Fibroblast of skin of scalp (primary cell): ENCODE data around the gene GUCY1A2.
"Not testable (repeated sequence)": the region's sequence is repeated elsewhere in the genome, so short reads cannot be mapped to it uniquely, and the experiment has no call there.

Experiments
- DNase-seq: peaks from one replicate; pipeline ENCODE4 v3.0.0-alpha.2; 2013

The GUCY1A2 gene

DNA sequence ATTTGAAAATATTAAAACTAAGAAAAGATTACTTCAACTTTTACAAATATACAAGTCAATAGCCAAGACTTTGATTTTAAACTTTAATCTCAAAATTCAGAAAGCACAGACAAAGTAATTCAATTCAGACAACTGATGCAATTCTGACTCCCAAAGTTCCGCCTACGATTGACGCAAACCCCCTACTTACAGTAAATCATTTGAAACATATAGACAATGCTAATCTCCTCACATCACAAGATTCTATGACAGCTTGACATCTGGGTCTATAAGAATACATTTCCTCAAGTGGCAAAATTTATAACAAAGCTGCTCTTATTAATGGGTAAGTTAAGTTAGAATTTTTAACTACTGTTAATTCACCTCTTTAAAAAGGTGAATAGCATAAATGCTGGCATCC lies 75.2 kb downstream of the GUCY1A2 start:
- no peak for DNase-seq

DNA sequence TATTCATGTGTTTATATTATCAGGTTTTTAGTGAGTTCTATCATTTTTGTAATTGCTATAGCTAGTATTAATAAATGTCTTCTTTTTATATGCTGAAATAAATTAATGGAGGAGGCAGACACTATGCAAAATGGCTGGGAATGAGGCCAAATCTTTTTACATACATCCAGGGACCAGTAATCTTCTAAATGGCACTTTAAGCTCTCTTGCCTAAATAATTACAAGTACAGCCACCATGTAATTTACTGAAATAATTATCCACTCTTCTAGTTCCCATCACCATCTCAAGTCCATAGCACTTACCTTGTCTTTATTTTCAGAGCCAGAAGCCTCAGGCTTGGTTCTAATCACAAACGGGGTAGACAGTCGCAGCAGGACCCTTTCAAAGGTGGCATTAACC lies 79.1 kb downstream of the GUCY1A2 start:
- DNase-seq = no peak

DNA sequence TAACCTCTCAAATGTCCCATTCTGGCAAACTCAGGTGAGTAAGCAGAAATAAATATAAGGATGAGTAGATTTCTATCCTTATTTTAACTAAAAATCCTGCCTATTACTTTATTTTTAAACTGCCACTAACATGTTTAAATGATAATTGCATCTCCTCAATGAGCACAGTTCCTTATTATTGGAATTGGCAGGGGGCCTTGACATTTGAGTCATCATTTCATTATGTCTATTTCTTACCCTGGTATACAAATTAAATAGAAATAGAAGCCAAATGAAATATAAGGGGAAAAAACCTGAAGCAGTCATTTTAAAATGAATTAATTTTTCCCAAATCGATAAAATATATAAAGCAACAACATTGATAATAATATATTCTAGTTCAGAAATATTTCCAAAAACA lies 81.2 kb downstream of the GUCY1A2 start:
- peak; percentile 20 for DNase-seq

DNA sequence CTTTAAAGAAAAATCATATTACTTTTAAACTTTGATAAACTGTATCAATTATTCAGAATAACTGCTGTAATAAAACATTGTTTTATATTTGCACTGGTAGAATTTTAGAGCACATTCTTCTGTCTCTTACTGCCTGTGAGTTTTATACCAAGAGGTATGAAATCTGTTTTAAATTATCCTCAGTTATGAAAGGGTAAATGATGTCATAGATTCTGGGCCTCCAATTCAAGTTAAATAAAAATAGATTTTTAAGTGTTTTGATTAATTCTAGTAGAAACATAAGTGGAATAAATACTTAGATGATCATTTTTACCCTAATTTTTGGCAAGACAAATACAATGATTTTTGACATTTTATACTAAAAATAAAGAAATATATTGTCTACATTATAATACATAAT lies 93.0 kb downstream of the GUCY1A2 start:
- peak; percentile 66 for DNase-seq

DNA sequence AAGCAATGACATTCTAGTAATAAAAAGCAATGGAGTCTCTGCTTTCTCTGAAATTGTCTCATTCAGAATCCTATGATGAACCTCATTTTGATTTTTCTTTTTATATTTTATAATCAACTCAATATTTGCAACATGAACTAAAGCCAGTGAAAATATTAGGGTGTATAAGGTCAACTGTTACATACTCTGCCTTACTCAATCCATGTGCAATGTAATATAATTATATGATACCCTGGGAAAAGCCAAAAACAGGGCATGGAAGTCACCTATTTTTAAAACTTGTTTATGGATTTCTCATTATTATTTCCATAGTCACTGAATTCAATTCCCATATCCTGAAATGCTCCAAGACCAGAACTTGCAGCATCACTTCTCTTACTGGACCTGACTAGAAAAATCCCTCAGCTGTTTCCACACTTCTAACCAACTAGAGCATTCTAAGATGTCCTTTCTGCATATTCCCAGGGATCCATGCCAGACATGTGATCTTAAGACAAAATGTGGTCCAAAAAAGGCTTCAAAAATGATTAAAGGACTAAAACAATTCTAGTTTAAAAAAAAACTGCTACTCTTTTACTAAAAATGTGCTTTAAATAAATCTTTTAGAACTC lies 97.3 kb downstream of the GUCY1A2 start:
- DNase-seq = no peak

DNA sequence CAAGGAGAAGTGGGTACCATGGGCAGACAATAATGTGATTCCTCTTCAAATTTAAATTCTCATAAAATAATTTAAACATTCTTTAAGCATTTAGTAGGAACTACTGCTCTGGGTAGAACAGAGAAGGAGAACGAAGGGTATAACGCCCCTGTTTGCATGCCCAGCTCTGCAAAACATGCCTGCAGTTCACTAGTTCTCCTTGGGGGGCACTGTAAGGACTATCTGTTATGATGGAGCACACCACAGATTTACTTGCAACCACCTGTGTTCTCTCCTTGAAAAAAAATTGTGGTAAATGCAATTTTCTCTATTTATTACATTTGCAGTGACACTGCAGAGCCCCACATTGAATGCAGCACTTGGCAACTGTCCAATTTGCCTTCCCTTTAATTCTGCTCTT lies 100.3 kb downstream of the GUCY1A2 start:
- peak; percentile 8 for DNase-seq

DNA sequence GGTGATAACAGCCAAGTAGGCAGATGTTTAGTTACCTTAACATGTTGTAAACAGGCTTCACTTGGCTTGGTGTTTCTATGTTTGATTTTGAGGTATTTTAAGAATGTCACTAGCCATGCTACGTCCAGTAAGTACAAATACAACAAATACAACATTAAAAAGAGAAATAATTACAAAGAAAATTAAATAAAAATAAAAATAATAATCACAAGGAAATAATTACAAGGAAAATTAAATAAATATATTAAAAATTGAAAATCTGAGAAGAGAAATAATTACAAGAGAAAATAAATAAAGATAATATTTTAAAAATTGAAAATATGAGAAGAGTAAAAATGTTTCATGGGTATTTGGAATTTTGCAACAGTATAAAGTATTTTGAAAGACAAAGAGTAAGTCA lies 103.9 kb downstream of the GUCY1A2 start:
- no peak for DNase-seq

DNA sequence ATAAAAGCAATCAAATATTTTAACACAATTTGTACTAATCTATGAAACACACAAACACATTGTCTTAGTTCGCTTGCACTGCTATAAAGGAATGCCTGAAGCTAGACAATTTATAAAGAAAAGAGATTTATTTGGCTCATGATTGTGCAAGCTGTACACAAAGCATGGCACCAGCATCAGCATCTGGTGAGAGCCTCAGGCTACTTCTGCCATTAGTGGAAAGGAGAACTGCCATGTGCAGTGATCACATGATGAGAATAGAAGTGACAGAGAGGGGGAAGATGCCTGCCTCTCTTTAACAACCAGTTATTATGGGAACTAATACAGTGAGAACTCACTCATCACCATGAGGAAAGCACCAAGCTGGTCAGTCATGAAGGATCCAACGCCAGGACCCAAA lies 105.1 kb downstream of the GUCY1A2 start:
- DNase-seq = no peak

DNA sequence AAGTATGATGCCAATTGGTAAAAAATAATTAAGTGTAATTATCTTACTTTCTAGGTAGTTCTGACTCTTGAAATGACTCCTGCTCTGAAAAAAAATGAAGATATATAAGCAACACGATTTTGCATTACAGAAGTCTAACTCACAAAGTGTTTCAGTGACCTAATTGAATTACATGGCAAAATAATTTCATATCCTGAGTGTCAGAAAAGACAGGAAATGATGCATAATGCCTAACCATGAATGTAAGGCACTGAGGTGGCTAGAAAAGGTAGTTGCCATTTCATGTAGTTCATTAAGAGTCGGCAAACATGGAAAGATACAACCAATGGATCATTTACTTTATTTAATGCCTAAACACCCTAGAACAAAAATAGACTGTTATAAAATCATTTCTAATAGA lies 113.5 kb downstream of the GUCY1A2 start:
- DNase-seq = no peak

DNA sequence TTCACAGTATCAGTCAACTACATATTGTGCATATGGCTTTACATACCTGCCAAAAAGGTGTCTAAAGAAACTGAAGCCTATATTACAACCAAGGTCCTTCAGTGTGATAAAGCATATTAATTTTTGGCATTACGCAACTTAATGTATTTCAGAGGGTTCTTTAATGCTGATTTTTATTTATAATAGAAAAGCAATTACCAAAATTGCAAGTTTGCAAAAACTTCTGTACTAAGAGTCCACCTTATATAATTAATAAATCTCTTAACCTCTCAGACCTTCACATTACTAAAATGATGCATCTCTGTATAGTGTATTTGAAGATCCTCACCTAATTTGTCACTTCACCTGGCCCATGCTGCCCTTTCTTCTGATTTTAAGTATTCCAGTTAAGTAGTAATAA lies 128.6 kb downstream of the GUCY1A2 start:
- no peak for DNase-seq

DNA sequence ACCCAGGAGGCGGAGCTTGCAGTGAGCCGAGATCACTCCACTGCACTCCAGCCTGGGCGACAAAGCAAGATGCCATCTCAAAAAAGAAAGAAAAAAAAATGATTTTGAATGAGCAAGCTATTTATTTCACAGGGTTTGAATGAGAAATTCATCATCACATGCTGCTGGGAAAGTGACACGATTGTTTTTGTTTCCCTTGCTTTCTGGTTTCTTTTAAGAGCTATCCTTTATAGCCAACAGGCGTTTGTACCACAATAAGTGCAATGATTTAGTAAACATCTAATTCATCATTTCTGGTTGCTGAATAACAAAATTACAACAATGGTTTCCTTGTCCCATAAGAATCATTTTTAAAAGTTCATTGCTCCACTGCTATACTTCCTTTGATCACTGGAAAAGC lies 129.9 kb downstream of the GUCY1A2 start:
- DNase-seq = no peak

DNA sequence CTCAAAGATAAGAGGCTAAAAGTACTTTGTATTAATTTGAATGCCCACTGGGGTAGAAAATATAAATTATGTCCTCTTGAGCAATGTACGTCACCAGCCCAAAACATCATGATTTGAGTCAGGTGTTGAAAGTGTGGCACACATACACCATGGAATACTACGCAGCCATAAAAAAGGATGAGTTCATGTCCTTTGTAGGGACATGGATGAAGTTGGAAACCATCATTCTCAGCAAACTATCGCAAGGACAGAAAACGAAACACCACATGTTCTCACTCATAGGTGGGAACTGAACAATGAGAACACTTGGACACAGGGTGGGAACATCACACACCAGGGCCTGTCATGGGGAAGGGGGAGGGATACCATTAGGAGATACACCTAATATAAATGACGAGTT lies 134.6 kb downstream of the GUCY1A2 start:
- not testable (repeated sequence) for DNase-seq

DNA sequence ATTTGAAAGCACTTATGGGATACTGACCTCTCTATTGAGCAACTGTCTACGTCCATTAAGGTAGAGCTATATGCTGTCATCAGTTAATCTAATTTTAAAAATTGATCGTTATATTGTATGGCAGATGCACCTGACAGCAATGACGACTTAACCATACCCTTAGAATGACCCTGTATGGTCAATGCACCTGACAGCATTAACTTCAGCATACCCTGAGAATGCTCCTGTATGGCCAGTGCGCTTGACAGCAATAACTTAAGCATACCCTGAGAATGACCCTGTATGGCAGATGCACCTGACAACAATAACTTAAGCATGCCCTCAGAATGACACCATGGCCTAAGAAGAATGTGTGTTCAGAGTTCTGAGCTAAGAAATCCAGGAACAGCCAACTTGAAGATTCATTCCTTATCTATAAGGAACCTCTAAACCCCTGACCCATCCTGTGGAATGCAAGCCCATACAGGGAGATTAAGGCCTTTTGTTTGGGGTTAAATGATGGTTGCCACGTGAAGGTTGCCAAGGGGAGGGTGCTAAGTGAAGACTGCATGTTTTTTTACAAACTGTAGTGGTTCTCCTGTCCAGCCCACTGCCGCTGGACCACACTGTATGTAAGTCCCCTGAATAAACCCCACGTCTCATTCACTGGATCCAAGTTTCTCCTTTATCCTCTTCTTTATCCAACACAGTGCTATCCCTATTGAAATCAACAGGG lies 138.3 kb downstream of the GUCY1A2 start:
- DNase-seq = no peak

DNA sequence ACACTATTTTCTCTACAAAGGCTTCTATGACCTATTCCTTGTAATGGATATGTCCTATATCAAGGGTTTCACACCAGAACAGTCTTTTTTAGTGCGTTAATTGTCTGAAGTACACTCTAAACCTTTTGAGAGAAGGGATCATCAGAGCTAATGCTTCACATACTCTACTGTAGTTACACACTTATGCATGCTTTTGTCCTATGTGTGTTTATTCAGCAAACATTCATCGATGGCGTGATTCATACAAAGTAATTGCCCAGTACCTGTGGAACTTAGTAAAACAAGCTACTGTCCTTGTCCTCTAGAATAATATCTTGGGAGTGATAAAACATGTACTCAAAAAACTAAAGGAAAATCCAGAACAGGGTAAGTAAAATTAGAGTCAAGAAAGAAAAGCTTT lies 139.2 kb downstream of the GUCY1A2 start:
- DNase-seq = no peak

DNA sequence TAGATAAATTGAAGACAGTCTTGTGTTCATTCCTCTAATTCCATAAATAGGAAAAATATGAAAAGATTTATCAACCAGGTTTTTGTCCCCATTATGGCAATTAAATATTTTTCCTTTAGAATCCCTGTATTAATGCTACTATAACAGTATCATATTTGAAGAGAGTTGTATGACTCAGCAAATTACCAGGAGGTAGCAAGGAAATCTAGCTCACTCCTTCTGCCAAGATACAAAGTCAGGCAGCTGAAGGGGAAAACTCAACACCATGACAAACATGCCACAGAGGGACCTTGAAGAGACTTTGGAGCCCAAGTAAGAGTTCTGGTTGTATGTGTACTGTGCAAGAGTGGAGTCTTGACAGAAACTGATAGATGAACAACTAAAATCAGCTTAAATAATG lies 143.3 kb downstream of the GUCY1A2 start:
- DNase-seq = peak; percentile 2

DNA sequence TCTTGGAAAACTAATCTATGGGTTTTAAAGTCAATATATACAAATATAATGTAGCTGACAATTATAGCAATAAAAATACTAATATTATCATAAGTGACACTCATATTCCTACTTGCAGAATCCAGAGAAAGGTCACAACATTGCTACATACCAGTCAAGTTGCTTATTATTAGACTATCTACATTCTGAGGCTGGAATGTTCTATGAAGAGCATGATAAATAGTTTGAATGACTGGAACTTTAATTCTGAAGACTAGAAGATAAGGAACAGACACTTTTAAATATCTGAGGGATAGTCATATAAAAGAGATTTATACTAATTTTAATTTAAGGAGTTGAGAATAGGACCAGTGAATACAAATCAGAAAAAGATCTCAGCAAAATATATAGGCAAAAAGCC lies 146.0 kb downstream of the GUCY1A2 start:
- DNase-seq = no peak

DNA sequence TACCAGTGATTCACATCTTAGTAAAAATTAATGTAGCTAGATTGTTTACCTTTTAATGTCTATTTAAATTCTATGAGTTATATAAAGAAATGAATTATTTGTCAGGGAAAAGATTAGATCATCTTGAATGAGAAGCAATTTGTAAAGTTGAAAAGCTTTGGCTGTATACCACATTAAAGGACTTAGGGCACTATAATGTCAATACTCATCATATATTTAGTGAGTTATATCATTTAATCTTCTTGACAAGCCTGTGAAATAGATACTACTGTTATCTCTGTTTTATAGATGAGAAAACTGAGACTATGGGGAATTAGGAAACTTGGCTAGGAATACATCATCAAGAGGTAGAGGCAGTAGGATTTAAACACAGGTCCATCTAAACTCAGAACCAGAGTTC lies 160.1 kb downstream of the GUCY1A2 start:
- DNase-seq = no peak

DNA sequence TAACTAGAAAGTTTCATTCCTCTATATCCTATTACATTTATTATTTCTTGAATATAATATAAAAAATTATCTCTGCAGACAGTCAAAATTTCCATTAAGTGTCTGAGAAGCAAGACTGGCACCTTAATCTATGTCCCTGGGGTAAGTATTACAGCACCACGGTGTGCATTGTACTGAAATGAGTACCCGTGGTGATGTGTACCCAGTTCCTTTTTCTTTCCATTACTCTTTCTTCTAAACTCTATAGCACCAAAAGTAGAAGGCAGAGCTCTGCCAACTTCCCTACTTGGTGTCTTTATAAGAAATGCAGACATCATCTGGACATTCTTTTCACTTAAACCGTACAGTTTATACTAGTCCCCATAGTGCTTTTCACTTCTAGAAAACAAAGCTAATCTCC lies 161.7 kb downstream of the GUCY1A2 start:
- DNase-seq = no peak

DNA sequence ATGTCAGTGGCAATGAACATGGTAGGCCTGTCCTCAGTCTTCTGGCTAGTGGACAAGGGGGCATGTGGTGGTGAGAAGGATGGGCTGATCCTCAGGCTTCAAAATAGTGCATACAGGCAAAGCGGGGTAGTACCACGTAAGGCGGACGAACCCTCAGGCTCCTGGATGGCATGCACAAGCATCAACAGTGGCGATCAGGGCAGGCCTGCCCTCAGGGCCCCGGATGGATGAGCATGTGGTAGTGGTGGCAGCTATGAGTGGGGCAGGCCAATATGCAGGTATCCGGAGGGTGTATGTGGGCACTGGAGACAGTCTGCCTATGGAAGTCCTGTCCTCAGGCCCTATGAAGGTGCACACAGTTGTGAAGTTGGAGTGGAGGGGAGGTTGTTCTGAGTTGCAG lies 163.8 kb downstream of the GUCY1A2 start:
- no peak for DNase-seq

DNA sequence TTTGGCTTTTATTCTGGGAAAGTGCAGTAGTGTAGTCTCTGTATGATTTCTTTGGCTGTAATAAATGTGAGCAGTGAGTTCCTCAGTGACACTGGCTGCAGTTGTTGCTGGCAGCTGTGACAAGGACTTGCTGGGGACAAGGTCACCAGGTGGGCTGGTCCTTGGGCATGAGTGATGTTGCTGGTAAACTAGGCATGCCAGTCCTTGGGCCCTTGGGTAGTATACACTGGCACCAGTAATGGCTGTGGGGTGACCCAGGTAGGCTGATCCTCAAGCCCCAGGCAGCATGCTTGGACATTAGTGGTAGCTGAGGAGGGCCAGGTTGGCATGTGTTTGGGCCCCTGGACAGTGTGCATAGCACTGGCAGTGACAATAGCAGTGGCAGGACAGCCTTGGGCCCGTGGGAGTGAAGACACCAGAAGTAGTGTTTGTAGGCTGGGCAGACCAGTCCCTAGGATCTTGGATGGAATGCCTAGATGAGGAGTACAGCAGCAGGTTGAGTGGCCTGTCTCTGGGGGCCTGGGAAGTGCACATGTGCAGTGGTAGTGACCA lies 164.3 kb downstream of the GUCY1A2 start:
- no peak for DNase-seq

DNA sequence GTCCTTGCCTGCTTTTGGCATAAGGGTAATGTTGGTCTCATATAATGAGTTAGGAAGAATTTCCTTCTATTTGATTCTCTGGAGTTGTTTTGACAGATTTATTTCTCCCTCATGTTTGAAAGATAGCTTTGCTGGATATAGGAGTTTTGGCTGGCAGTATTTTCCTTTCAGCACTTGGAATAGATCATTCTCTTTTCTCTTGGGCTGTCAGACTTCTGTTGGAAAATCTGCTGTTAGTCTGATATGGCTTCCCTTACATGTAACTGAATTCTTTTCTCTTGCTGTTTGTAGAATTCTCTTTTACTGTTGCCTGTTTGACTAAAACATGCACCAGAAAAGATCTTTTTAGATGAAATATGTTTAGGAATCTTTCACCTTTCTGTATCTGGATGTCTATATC lies 165.5 kb downstream of the GUCY1A2 start:
- DNase-seq = no peak

DNA sequence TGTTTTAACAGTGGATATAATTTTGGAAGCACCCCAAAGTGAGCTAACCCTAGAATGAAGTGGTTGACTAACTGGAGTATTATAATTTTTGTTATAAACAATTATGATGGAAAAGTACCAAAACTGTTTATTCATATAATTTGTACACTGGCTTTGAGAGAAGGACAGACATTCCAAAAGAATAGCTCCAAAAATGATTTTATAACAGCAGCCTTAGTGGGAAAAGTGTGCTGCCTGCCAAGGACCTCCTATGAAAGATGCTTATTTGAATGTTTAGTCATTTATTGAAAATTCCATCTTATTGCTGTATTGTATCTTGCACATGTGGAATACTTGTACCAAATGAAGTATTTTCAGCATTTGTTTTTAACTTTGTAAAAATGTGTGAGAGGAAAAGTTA lies 169.8 kb downstream of the GUCY1A2 start:
- no peak for DNase-seq

DNA sequence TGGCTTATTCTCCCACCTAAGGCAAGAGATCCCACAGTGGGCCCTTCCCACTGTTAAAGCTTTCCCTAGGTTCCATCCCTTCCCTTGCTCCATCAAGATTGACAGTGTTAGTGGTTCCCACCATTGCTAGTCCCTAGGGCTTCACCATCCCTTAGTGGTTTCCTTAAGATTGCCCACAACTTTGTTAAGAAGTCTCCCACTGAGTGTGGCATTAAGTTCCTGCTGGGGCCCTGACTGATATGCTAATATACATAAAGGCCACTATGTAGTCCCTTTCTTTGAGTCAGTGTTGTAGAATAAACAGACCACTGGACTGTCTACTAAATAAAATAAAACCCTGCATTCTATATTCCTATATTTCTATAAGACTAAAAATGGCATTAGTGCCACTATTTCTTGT lies 176.1 kb downstream of the GUCY1A2 start:
- DNase-seq = no peak

DNA sequence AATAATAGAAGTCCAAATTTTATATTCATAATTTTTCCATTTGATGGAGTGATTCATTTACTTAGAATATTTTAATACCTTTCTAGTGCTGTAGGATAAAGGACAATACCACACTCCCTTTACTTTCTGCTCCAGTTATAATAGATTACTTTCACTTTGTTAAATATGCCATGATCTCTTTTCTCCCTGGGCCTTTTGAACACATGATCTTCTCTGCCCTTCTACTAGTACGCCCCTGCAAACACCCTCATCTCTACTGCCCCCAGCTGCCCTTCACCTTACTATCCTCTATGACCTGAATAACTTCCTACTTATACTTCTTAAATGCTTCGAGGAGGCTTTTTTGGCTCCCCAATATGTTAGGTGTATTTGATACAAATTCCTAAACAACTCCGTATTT lies 177.3 kb downstream of the GUCY1A2 start:
- DNase-seq = no peak

DNA sequence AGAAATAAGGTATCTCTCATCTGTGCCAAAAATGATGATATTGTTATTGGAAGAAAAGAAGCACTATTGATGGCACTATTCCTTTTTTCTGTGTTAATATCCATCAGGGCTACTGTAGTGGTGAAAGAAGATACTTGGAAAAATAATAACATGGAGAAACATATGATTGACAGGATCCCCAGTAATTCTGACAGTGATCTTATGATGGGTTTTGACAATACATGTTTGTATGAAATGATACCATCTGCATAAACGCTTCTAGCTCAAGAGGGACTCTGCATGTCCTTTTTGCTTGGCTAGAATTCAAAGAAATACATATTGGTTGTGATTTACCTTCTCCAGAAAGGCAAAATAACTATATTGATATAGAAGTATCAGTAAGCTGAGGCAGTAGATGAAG lies 178.1 kb downstream of the GUCY1A2 start:
- DNase-seq = no peak
